K562 (cell line): Measurements from ENCODE around the gene NEK1. TPM values are rescaled to one million over a fixed set of nuclear protein-coding genes. Genes with fewer than 3 reads are reported as not detected.

Experiments
- CLOCK ChIP-seq: fragments of 250-450 bp; sonication (Bioruptor Pico); IDR thresholded peaks from 2 replicates; pipeline ENCODE4 v1.4.0; 2020; ENCODE audit warnings: mild to moderate bottlenecking, moderate library complexity, borderline replicate concordance
- DPF2 ChIP-seq: fragments of 450-650 bp; IDR thresholded peaks from 2 replicates; pipeline ENCODE4 v1.6.1; 2016
- FIP1L1 ChIP-seq: fragments of 200-400 bp; formaldehyde crosslinking; IDR thresholded peaks from 2 replicates; pipeline ENCODE4 v1.6.1; 2018; ENCODE audit warnings: mild to moderate bottlenecking, low read depth, low read length; ENCODE audit not compliant: poor library complexity, severe bottlenecking
- FOXM1 ChIP-seq, 2 experiments: fragments of 450-650 bp in 1 of 2; sonication (generic) in 1 of 2; formaldehyde crosslinking in 1 of 2; IDR thresholded peaks; 2 replicates each; pipeline versions ENCODE4 v1.6.1 to v1.9.0; 2017 to 2022; ENCODE audit warnings: low read depth in 2 of 2, mild to moderate bottlenecking in 2 of 2, missing genetic modification reagents in 1 of 2, moderate library complexity in 1 of 2
- HNRNPUL1 ChIP-seq: fragments of 200-400 bp; formaldehyde crosslinking; IDR thresholded peaks from 2 replicates; pipeline ENCODE4 v1.6.1; 2017; ENCODE audit warnings: low read length
- JUNB ChIP-seq: fragments of 450-650 bp; formaldehyde crosslinking; conservative IDR thresholded peaks from 2 replicates; pipeline ENCODE4 v1.4.0; 2020; ENCODE audit warnings: mild to moderate bottlenecking
- KAT2B ChIP-seq: IDR thresholded peaks from one replicate; pipeline ENCODE4 v1.6.1; 2012; ENCODE audit warnings: low read depth, mild to moderate bottlenecking, control low read depth, inconsistent platforms, low read length, moderate library complexity
- MCM2 ChIP-seq: fragments of 450-650 bp; IDR thresholded peaks from 2 replicates; pipeline ENCODE4 v1.6.1; 2017; ENCODE audit warnings: low read depth, mild to moderate bottlenecking
- NFRKB ChIP-seq: fragments of 450-650 bp; IDR thresholded peaks from 2 replicates; pipeline ENCODE4 v1.6.1; 2016; ENCODE audit warnings: low read depth
- POLR2AphosphoS2 ChIP-seq: IDR thresholded peaks from 2 replicates; pipeline ENCODE4 v1.6.1; 2012; ENCODE audit warnings: low read length, improper control_type of control experiment
- RBM22 ChIP-seq: fragments of 200-400 bp; formaldehyde crosslinking; IDR thresholded peaks from 2 replicates; pipeline ENCODE4 v1.6.1; 2018; ENCODE audit warnings: low read length, low read depth; ENCODE audit not compliant: poor library complexity, severe bottlenecking
- SMAD2 ChIP-seq: fragments of 150-350 bp; IDR thresholded peaks from 2 replicates; pipeline ENCODE4 v1.6.1; 2014; ENCODE audit warnings: low read depth, mild to moderate bottlenecking, low read length
- SMARCA4 ChIP-seq: fragments of 450-650 bp; IDR thresholded peaks from 2 replicates; pipeline ENCODE4 v1.6.1; 2016
- SP2 ChIP-seq: IDR thresholded peaks from 2 replicates; pipeline ENCODE4 v1.6.1; 2011; ENCODE audit warnings: mild to moderate bottlenecking, low read depth, low read length, moderate library complexity; ENCODE audit not compliant: poor library complexity, severe bottlenecking; ENCODE audit errors: extremely low read depth
- TOE1 ChIP-seq, 2 experiments: fragments of 450-650 bp in 1 of 2; sonication (generic) in 1 of 2; formaldehyde crosslinking in 1 of 2; IDR thresholded peaks; 2 replicates each; pipeline versions ENCODE4 v1.7.1 to v1.8.0; 2016 to 2022; ENCODE audit warnings: borderline replicate concordance in 2 of 2, mild to moderate bottlenecking in 2 of 2, antibody characterized with exemption in 1 of 2, inconsistent platforms in 1 of 2, low read depth in 1 of 2, missing genetic modification reagents in 1 of 2, moderate library complexity in 1 of 2
- ZNF23 ChIP-seq: fragments of 250-450 bp; sonication (Bioruptor Pico); IDR thresholded peaks from 2 replicates; pipeline ENCODE4 v1.4.0; 2020; ENCODE audit warnings: mild to moderate bottlenecking
- ZNF232 ChIP-seq: sonication (generic); formaldehyde crosslinking; IDR thresholded peaks from 2 replicates; pipeline ENCODE4 v1.8.0; 2022; ENCODE audit warnings: mild to moderate bottlenecking, missing genetic modification reagents
- polyA plus RNA-seq, 8 experiments: library from polyadenylated mRNA; depleted of rRNA in 4 of 8; stranded (reverse) in 5 of 8; unstranded in 3 of 8; fragments of >200 nt; fragmentation: Nextera tagmentation in 2 of 8; fragmentation: Illumina TruSeq in 1 of 8; extraction: Ambion mirVana in 2 of 8; extraction: Trizol in 1 of 8; gene quantifications; 2 replicates each; pipeline versions ENCODE4 v1.2.1 to v1.2.3, GENCODE V29; 2011 to 2014; ENCODE audit warnings: inconsistent platforms in 1 of 8, missing spikeins in 1 of 8
- total RNA-seq, 7 experiments: library from RNA; depleted of rRNA in 6 of 7; stranded (reverse); fragments of >200 nt in 6 of 7; fragmentation: Illumina TruSeq in 2 of 7; extraction: Trizol in 2 of 7; gene quantifications; 2 replicates each; pipeline versions ENCODE4 v1.2.1 to v1.2.3, GENCODE V29; 2011 to 2021; ENCODE audit warnings: low replicate concordance in 1 of 7
- TF ChIP-seq, protein P1 (sequence below): sonication (generic); formaldehyde crosslinking; IDR thresholded peaks from 2 replicates; pipeline ENCODE4 v1.8.1; 2023; ENCODE audit warnings: mild to moderate bottlenecking, missing genetic modification reagents
- TF ChIP-seq, protein P2 (sequence below): sonication (generic); formaldehyde crosslinking; IDR thresholded peaks from 2 replicates; pipeline ENCODE4 v1.5.0; 2020; ENCODE audit warnings: missing genetic modification reagents
- TF ChIP-seq, protein P3 (sequence below): fragments of 250-450 bp; sonication (Bioruptor Pico); IDR thresholded peaks from 2 replicates; pipeline ENCODE4 v1.4.0; 2020; ENCODE audit warnings: mild to moderate bottlenecking, moderate library complexity

Gene NEK1
- total and polyA plus RNA-seq, 9 of the 15 experiments (the other 6 are each of a cell fraction or from before 2014, with no cell fraction given): 6.2 to 15.7 (median 10.3) TPM

GRCh38 chr4:169604131-169604900 is 8.1 kb downstream of the NEK1 start (continued):
- TF ChIP-seq ZNF23: no peak
- no peak for TF ChIP-seq TOE1 (IDR thresholded peaks at IDR 0.05; ENCODE audit: borderline replicate concordance)
- TF ChIP-seq TOE1 (CRISPR knock-in tag; IDR thresholded peaks at IDR 0.05; ENCODE audit: borderline replicate concordance, low read depth): no peak
- no peak for TF ChIP-seq JUNB (CRISPR knock-in tag)
- TF ChIP-seq SMARCA4: peak; percentile 95
- TF ChIP-seq DPF2: peak; percentile 95
- no peak for TF ChIP-seq SMAD2
- TF ChIP-seq NFRKB: no peak
- TF ChIP-seq POLR2AphosphoS2: no peak
- TF ChIP-seq SP2: no peak
- no peak for TF ChIP-seq CLOCK (CRISPR knock-in tag)
- TF ChIP-seq FIP1L1: no peak
- TF ChIP-seq RBM22: no peak
- TF ChIP-seq KAT2B: no peak
- TF ChIP-seq, protein P1, sequence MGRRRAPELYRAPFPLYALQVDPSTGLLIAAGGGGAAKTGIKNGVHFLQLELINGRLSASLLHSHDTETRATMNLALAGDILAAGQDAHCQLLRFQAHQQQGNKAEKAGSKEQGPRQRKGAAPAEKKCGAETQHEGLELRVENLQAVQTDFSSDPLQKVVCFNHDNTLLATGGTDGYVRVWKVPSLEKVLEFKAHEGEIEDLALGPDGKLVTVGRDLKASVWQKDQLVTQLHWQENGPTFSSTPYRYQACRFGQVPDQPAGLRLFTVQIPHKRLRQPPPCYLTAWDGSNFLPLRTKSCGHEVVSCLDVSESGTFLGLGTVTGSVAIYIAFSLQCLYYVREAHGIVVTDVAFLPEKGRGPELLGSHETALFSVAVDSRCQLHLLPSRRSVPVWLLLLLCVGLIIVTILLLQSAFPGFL (CRISPR knock-in tag): no peak
- no peak for TF ChIP-seq FOXM1 (IDR thresholded peaks at IDR 0.05; ENCODE audit: low read depth)
- TF ChIP-seq FOXM1 (CRISPR knock-in tag; IDR thresholded peaks at IDR 0.05; ENCODE audit: low read depth): no peak
- no peak for TF ChIP-seq MCM2
- no peak for TF ChIP-seq HNRNPUL1
- TF ChIP-seq, protein P2, sequence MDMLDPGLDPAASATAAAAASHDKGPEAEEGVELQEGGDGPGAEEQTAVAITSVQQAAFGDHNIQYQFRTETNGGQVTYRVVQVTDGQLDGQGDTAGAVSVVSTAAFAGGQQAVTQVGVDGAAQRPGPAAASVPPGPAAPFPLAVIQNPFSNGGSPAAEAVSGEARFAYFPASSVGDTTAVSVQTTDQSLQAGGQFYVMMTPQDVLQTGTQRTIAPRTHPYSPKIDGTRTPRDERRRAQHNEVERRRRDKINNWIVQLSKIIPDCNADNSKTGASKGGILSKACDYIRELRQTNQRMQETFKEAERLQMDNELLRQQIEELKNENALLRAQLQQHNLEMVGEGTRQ: no peak
- no peak for TF ChIP-seq ZNF232 (CRISPR knock-in tag)
- TF ChIP-seq, protein P3, sequence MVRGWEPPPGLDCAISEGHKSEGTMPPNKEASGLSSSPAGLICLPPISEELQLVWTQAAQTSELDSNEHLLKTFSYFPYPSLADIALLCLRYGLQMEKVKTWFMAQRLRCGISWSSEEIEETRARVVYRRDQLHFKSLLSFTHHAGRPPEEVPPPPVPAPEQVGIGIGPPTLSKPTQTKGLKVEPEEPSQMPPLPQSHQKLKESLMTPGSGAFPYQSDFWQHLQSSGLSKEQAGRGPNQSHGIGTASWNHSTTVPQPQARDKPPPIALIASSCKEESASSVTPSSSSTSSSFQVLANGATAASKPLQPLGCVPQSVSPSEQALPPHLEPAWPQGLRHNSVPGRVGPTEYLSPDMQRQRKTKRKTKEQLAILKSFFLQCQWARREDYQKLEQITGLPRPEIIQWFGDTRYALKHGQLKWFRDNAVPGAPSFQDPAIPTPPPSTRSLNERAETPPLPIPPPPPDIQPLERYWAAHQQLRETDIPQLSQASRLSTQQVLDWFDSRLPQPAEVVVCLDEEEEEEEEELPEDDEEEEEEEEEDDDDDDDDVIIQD (CRISPR knock-in tag): no peak
